MM.1S (cell line): ENCODE results near the gene RAC3.
"Not testable (repeated sequence)": the region's sequence is repeated elsewhere in the genome, so short reads cannot be mapped to it uniquely, and the experiment has no call there.

Experiments
- DNase-seq: peaks from one replicate; pipeline ENCODE4 v3.0.0-alpha.2; 2015
- H2AFZ ChIP-seq: fragments of 300-600 bp; sonication (generic); 2 replicates; pipeline ENCODE4 v1.6.0; 2016; ENCODE audit warnings: antibody characterized with exemption, low read length
- H3F3A ChIP-seq: fragments of 300-600 bp; sonication (generic); 2 replicates; pipeline ENCODE4 v1.6.1; 2016; ENCODE audit warnings: mild to moderate bottlenecking, antibody characterized with exemption, low read length, moderate library complexity, mixed read lengths; ENCODE audit not compliant: insufficient read depth
- H3K27ac ChIP-seq: fragments of 300-600 bp; sonication (generic); 2 replicates; pipeline ENCODE4 v1.5.1; 2016; ENCODE audit warnings: mild to moderate bottlenecking, low read length
- H3K27me3 ChIP-seq: fragments of 300-600 bp; sonication (generic); replicated peaks from 2 replicates; pipeline ENCODE4 v1.6.0; 2016; ENCODE audit warnings: low read length; ENCODE audit not compliant: insufficient read depth
- H3K36me3 ChIP-seq: fragments of 300-600 bp; sonication (generic); replicated peaks from 2 replicates; pipeline ENCODE4 v1.6.1; 2016; ENCODE audit warnings: mild to moderate bottlenecking, low read length, mixed read lengths; ENCODE audit not compliant: insufficient read depth
- H3K4me1 ChIP-seq: fragments of 300-600 bp; sonication (generic); 2 replicates; pipeline ENCODE4 v1.6.1; 2016; ENCODE audit warnings: low read length, mixed read lengths
- H3K4me2 ChIP-seq: fragments of 300-600 bp; sonication (generic); 2 replicates; pipeline ENCODE4 v1.6.0; 2016; ENCODE audit warnings: low read depth, low read length
- H3K4me3 ChIP-seq: fragments of 300-600 bp; sonication (generic); 2 replicates; pipeline ENCODE4 v1.5.1; 2016; ENCODE audit warnings: low read length, mixed read lengths
- H3K79me2 ChIP-seq: fragments of 300-600 bp; sonication (generic); 2 replicates; pipeline ENCODE4 v1.6.1; 2016; ENCODE audit warnings: mixed run types, low read length, mixed read lengths
- H3K9ac ChIP-seq: fragments of 300-600 bp; sonication (generic); 2 replicates; pipeline ENCODE4 v1.6.1; 2016; ENCODE audit warnings: low read length, mixed read lengths
- H3K9me2 ChIP-seq: fragments of 300-600 bp; sonication (generic); replicated peaks from 2 replicates; pipeline ENCODE4 v1.6.1; 2016; ENCODE audit warnings: mild to moderate bottlenecking, low read length, mixed read lengths; ENCODE audit not compliant: insufficient read depth
- H3K9me3 ChIP-seq: fragments of 300-600 bp; sonication (generic); replicated peaks from 2 replicates; pipeline ENCODE4 v1.6.1; 2016; ENCODE audit warnings: mild to moderate bottlenecking, low read length, mixed read lengths; ENCODE audit not compliant: insufficient read depth
- H4K20me1 ChIP-seq: fragments of 300-600 bp; sonication (generic); 2 replicates; pipeline ENCODE4 v1.6.1; 2016; ENCODE audit warnings: mild to moderate bottlenecking, low read length, moderate library complexity, mixed read lengths; ENCODE audit not compliant: insufficient read depth
- CTCF ChIP-seq: fragments of 300-600 bp; sonication (generic); IDR thresholded peaks from 2 replicates; pipeline ENCODE4 v1.5.1; 2016; ENCODE audit warnings: antibody characterized with exemption, low read length, mixed read lengths
- EZH2 ChIP-seq: fragments of 300-600 bp; sonication (generic); optimal IDR thresholded peaks from 2 replicates; pipeline ENCODE3; 2017; ENCODE audit warnings: low read depth, mild to moderate bottlenecking, antibody characterized with exemption, low read length, mixed read lengths
- EZH2phosphoT487 ChIP-seq: fragments of 300-600 bp; sonication (generic); IDR thresholded peaks from 2 replicates; pipeline ENCODE4 v1.6.1; 2018; ENCODE audit warnings: antibody characterized with exemption, low read length

Gene RAC3

GRCh38 chr17:82037092-82037888 is 5.8 kb downstream of the RAC3 start, which contains the start of gene DCXR:
Gene DCXR (minus strand): TSS chr17:82037697. CDS start chr17:82037682, 15 bp downstream.
- Histone ChIP-seq H3K4me2 (peak within 1 kb of the TSS; percentile 99), H3K9me3 (no peaks in the 10 kb centered on the region), H3K79me2 (peaks cover 12% of the 10 kb centered on the region), H3F3A (no peaks in the 10 kb centered on the region), H3K27me3 (0 out of 2 replicates have a peak, but pooled peaks cover 6% of the 10 kb centered on the region), H2AFZ (peak within 1 kb of the TSS; percentile 63), H3K27ac (peak within 1 kb of the TSS; percentile 89), H3K9ac (peak within 1 kb of the TSS; percentile 84), H3K4me3 (peak within 1 kb of the TSS; percentile 93), H4K20me1 (no peaks in the 10 kb centered on the region), H3K4me1 (peaks cover 10% of the 10 kb centered on the region; the same call in 1 of the 2 replicates), H3K9me2 (no peaks in the 10 kb centered on the region), H3K36me3 (no peaks in the 10 kb centered on the region)
- TF ChIP-seq EZH2phosphoT487 (no peak), CTCF (peak; percentile 72)
- DNase-seq, result peak; percentile 97

GRCh38 chr17:82037889-82038195 is 6.4 kb downstream of the RAC3 start:
- Histone ChIP-seq H2AFZ (peak overlapping the region; percentile 44), H3K27ac (no peak overlapping the region; the same call in 1 of the 2 replicates), H3K36me3 (no peaks in the 10 kb centered on the region), H3K9me2 (no peaks in the 10 kb centered on the region), H3K9ac (no peak overlapping the region), H3K79me2 (peaks cover 12% of the 10 kb centered on the region), H3K9me3 (no peaks in the 10 kb centered on the region), H3K4me2 (peak overlapping the region; percentile 65), H3K4me3 (peak overlapping the region; percentile 93), H3K4me1 (peaks cover 8% of the 10 kb centered on the region; the same call in 1 of the 2 replicates), H4K20me1 (no peaks in the 10 kb centered on the region), H3F3A (no peaks in the 10 kb centered on the region), H3K27me3 (0 out of 2 replicates have a peak, but pooled peaks cover 6% of the 10 kb centered on the region)
- TF ChIP-seq EZH2 (no peak), CTCF (no peak), EZH2phosphoT487 (no peak)
- no peak for DNase-seq

- H3K36me3 ChIP-seq, DNase-seq, H3K9ac ChIP-seq, H3K4me3 ChIP-seq, H3F3A ChIP-seq, H3K27ac ChIP-seq, H3K9me3 ChIP-seq, H3K4me1 ChIP-seq, H3K27me3 ChIP-seq, H2AFZ ChIP-seq, H3K9me2 ChIP-seq, H4K20me1 ChIP-seq, H3K4me2 ChIP-seq: not testable (repeated sequence)
- H3K79me2 ChIP-seq, result peaks cover 12% of the 10 kb centered on the region
Measured at GRCh38 chr17:82038796-82039409, 7.4 kb downstream of the RAC3 start.
